Body of pancreas (tissue), 4 donors: ENCODE data around the gene GJC2.

Experiments
- POLR2A ChIP-seq, 3 donors: fragments of 450-650 bp; IDR thresholded peaks; one replicate each; pipeline ENCODE4 v1.6.1; 2016; ENCODE audit warnings: antibody characterized with exemption in 3 of 3, mild to moderate bottlenecking in 2 of 3
- TF ChIP-seq, protein P1 (sequence below), 7 experiments: fragments of 450-650 bp in 4 of 7; fragments of 200-600 bp in 3 of 7; sonication (generic) in 3 of 7; IDR thresholded peaks; one replicate each; pipeline ENCODE4 v1.5.1; 2016 to 2019; ENCODE audit warnings: antibody characterized with exemption in 7 of 7

DNA sequence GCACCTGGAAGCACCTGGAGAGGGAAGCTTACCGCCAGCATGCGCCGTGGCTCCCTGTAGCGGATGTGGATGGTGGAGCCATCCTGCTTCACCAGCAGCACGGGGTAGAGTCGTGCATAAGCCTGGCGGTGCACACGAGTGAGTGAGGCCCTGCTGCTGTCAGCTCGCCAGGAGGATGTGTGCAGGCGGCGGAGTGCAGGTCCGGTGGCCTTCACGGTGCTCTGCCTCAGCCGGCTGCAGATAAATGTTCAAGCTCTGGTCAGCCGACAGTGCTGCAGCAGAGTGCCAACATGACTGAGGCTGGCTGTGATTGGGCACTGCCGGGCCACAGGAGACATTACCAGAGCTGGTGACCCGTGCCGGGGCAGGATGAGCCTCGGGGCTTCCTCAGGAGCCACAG is 42.1 kb upstream of the GJC2 start:
- TF ChIP-seq, protein P1, sequence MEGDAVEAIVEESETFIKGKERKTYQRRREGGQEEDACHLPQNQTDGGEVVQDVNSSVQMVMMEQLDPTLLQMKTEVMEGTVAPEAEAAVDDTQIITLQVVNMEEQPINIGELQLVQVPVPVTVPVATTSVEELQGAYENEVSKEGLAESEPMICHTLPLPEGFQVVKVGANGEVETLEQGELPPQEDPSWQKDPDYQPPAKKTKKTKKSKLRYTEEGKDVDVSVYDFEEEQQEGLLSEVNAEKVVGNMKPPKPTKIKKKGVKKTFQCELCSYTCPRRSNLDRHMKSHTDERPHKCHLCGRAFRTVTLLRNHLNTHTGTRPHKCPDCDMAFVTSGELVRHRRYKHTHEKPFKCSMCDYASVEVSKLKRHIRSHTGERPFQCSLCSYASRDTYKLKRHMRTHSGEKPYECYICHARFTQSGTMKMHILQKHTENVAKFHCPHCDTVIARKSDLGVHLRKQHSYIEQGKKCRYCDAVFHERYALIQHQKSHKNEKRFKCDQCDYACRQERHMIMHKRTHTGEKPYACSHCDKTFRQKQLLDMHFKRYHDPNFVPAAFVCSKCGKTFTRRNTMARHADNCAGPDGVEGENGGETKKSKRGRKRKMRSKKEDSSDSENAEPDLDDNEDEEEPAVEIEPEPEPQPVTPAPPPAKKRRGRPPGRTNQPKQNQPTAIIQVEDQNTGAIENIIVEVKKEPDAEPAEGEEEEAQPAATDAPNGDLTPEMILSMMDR (IDR thresholded peaks at IDR 0.05) = no peak
- TF ChIP-seq POLR2A (IDR thresholded peaks at IDR 0.05) = no peak
